Adrenal gland (tissue), 12 donors: Measurements from ENCODE around the gene ADAM15. TPM values are rescaled to one million over a fixed set of nuclear protein-coding genes. Genes with fewer than 3 reads are reported as not detected.

Source experiments
- DNase-seq, 7 donors: peaks; one replicate each; pipeline ENCODE4 v3.0.0-alpha.2; 2019 to 2020
- H3K27ac ChIP-seq, 5 donors: fragments of 200-600 bp; sonication (generic) in 4 of 5; 1 replicate in 3 of 5; 2 replicates in 2 of 5; pipeline versions ENCODE4 v1.5.1 to v1.8.0; 2016 to 2020; ENCODE audit warnings: mild to moderate bottlenecking in 1 of 5
- H3K27me3 ChIP-seq: fragments of 200-600 bp; 2 replicates; pipeline ENCODE4 v1.8.0; 2021
- H3K36me3 ChIP-seq, 2 donors: fragments of 200-600 bp; replicated peaks in 1 of 2; 1 replicate in 1 of 2; 2 replicates in 1 of 2; pipeline versions ENCODE4 v1.5.1 to v1.8.0; 2018 to 2022
- H3K4me1 ChIP-seq, 2 donors: fragments of 200-600 bp; replicated peaks in 1 of 2; 1 replicate in 1 of 2; 2 replicates in 1 of 2; pipeline versions ENCODE4 v1.5.1 to v1.8.0; 2018 to 2021
- H3K4me3 ChIP-seq, 4 donors: fragments of 200-600 bp; sonication (generic) in 3 of 4; one replicate each; pipeline ENCODE4 v1.5.1; 2016 to 2018
- H3K9me3 ChIP-seq, 3 donors: fragments of 200-600 bp; sonication (generic) in 1 of 3; replicated peaks in 1 of 3; 1 replicate in 2 of 3; 2 replicates in 1 of 3; pipeline versions ENCODE4 v1.5.1 to v1.8.0; 2016 to 2021
- CTCF ChIP-seq, 6 experiments: fragments of 450-650 bp in 4 of 6; fragments of 200-600 bp in 2 of 6; sonication (generic) in 1 of 6; IDR thresholded peaks; 1 replicate in 5 of 6; 2 replicates in 1 of 6; pipeline versions ENCODE4 v1.5.1 to v1.8.0; 2016 to 2021; ENCODE audit warnings: antibody characterized with exemption in 6 of 6, mild to moderate bottlenecking in 2 of 6, moderate library complexity in 1 of 6
- POLR2A ChIP-seq, 2 donors: fragments of 450-650 bp; IDR thresholded peaks; one replicate each; pipeline ENCODE4 v1.6.1; 2017; ENCODE audit warnings: antibody characterized with exemption in 2 of 2, mild to moderate bottlenecking in 2 of 2, moderate library complexity in 1 of 2
- WGBS, 4 donors: extraction: QIAGEN DNeasy Blood & Tissue Kit in 2 of 4; methylation state at CpG; one replicate each; pipeline versions ENCODE4 v1.1.5 to v1.1.7; 2013 to 2017; 5-methylcytosine and 5-hydroxymethylcytosine counted together
- intact Hi-C, 2 donors: fragments of 100-400 bp; cut with DNase I; formaldehyde crosslinking; loops; one replicate each; pipeline versions ENCODE4 v1.14.1 to v1.15.0; 2022 to 2023
- polyA plus RNA-seq, 3 donors: library from polyadenylated mRNA; stranded (reverse); fragments of 200-250 nt in 2 of 3; fragments of 350-450 nt in 1 of 3; fragmentation: Illumina TruSeq in 1 of 3; extraction: RNeasy Lipid Tissue Mini Kit (QIAGEN cat#74804) in 1 of 3; gene quantifications; one replicate each; pipeline ENCODE4 v1.2.3, GENCODE V29; 2013 to 2014
- total RNA-seq, 9 donors: library from RNA; depleted of rRNA in 4 of 9; stranded (reverse); fragments of >200 nt in 4 of 9; fragments of 120-200 nt in 1 of 9; fragmentation: NEBNext Ultra II Directional in 1 of 9; extraction: Animal tissue kit (Norgen Biotek cat#: 25700) in 1 of 9; gene quantifications; one replicate each; pipeline versions ENCODE4 v1.1.0 to v1.2.4, GENCODE V29; 2013 to 2023
- donor health status: healthy with polysubstance abuse.
- donor health status: Bipolar disorder and iron deficiency.
- donor health status: DM: yes; HTN: yes; CAD: no.
- donor health status: DM: no; HTN: no; CAD: no.
- donor health status: DM: no; HTN: no; CAD: no.
- donor health status: DM: yes; HTN: yes; CAD: no.

Gene ADAM15
- total and polyA plus RNA-seq, 12 donors = 11.6 to 269 (median 59.3) TPM

GRCh38 chr1:155104605-155105534 is 53.8 kb downstream of the ADAM15 start:
- intact Hi-C loops = no loop called here
- H3K27me3 ChIP-seq = no peaks in the 10 kb centered on the region
- H3K4me3 ChIP-seq = no peak overlapping the region
- H3K36me3 ChIP-seq = no peaks in the 10 kb centered on the region
- H3K27ac ChIP-seq = no peak overlapping the region
- H3K4me1 ChIP-seq = no peaks in the 10 kb centered on the region
- DNase-seq = no peak
- WGBS, 4 donors = 75 to 89% (median 84%) methylated on average over 7 of the region's 7 CpGs
- TF ChIP-seq CTCF (IDR thresholded peaks at IDR 0.05) (no peak), POLR2A (IDR thresholded peaks at IDR 0.05) (no peak)
- H3K9me3 ChIP-seq = no peaks in the 10 kb centered on the region

GRCh38 chr1:155105604-155106011 is 54.5 kb downstream of the ADAM15 start:
- 57 to 72% (median 65%) methylated on average over 7 of the region's 7 CpGs for WGBS, 4 donors

GRCh38 chr1:155106862-155107261 is 55.7 kb downstream of the ADAM15 start:
- H3K4me3 ChIP-seq = no peak overlapping the region
- TF ChIP-seq POLR2A (IDR thresholded peaks at IDR 0.05) = no peak
- TF ChIP-seq CTCF (IDR thresholded peaks at IDR 0.05) = no peak
- H3K36me3 ChIP-seq = no peaks in the 10 kb centered on the region
- WGBS, 4 donors = 65 to 85% (median 76%) methylated on average over 5 to 6 of the region's 6 CpGs
- no peaks in the 10 kb centered on the region for H3K4me1 ChIP-seq
- no peaks in the 10 kb centered on the region for H3K27me3 ChIP-seq
- intact Hi-C loops = no loop called here
- no peak for DNase-seq
- H3K9me3 ChIP-seq = no peaks in the 10 kb centered on the region
- no peak overlapping the region for H3K27ac ChIP-seq

More at GRCh38 chr1:155105604-155106011, 54.5 kb downstream of the ADAM15 start:
- no peak for TF ChIP-seq POLR2A (IDR thresholded peaks at IDR 0.05)
- no peak for TF ChIP-seq CTCF (IDR thresholded peaks at IDR 0.05)
- Histone ChIP-seq H3K36me3 (no peaks in the 10 kb centered on the region), H3K27me3 (no peaks in the 10 kb centered on the region), H3K4me3 (no peak overlapping the region), H3K27ac (no peak overlapping the region), H3K4me1 (no peaks in the 10 kb centered on the region), H3K9me3 (no peaks in the 10 kb centered on the region)
- DNase-seq = peak in 1 of 7 donors; percentile 40
- intact Hi-C loops = no loop called here

- TF ChIP-seq CTCF (IDR thresholded peaks at IDR 0.05) = no peak
- TF ChIP-seq POLR2A (IDR thresholded peaks at IDR 0.05) = no peak
- intact Hi-C loops = no loop called here
- H3K4me3 ChIP-seq = no peak overlapping the region
- no peaks in the 10 kb centered on the region for H3K36me3 ChIP-seq
- no peaks in the 10 kb centered on the region for H3K27me3 ChIP-seq
- H3K27ac ChIP-seq = no peak overlapping the region
- DNase-seq = no peak
- no peaks in the 10 kb centered on the region for H3K9me3 ChIP-seq
- H3K4me1 ChIP-seq = no peaks in the 10 kb centered on the region
- 66 to 73% (median 67%) methylated on average over 10 to 12 of the region's 12 CpGs for WGBS, 4 donors
Observed at GRCh38 chr1:155107309-155108264, 56.5 kb downstream of the ADAM15 start.
